Raji (cell line): ENCODE data around the gene CISH.

Experiments
- POLR2A ChIP-seq: IDR thresholded peaks from 2 replicates; pipeline ENCODE4 v1.6.1; 2011; ENCODE audit warnings: low read depth, low read length, control low read depth; ENCODE audit not compliant: insufficient read depth

CISH gene

DNA sequence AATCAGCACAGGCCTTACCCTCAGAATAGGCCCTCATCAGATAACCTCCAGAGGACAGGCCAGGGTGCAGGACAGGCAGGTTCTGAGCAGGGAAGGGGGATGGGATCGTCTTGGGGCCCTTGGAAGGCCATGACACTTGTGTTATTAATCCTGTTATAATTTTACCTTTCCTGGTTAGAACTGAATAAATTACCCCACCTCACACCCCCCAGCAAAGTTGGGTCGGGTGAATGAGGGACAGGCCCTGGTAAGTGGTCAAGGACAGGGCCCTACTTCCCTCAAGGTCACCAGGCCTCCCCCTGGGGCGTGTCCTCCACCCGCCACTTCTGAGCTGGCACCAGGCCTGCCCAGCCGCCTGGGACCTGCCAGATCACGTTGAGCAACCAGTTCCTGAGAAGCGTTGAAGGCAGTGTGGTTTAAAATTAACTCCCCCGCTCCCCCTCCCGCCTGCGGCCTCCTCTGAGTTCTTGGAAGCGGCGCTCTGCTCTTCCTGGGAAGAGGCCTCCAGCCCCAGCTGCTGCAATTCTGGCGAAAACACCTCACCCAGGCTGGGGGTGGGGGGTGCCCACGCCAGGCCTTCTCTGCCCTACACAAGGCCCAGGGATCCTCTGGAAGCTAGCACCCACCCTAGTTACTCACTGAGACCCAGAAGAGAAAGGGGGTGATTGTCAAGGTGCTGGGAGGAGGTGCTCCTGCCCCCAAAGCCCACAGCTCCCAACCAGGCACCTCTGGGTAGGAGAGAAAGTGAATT lies 10.6 kb downstream of the CISH start:
- no peak for TF ChIP-seq POLR2A

DNA sequence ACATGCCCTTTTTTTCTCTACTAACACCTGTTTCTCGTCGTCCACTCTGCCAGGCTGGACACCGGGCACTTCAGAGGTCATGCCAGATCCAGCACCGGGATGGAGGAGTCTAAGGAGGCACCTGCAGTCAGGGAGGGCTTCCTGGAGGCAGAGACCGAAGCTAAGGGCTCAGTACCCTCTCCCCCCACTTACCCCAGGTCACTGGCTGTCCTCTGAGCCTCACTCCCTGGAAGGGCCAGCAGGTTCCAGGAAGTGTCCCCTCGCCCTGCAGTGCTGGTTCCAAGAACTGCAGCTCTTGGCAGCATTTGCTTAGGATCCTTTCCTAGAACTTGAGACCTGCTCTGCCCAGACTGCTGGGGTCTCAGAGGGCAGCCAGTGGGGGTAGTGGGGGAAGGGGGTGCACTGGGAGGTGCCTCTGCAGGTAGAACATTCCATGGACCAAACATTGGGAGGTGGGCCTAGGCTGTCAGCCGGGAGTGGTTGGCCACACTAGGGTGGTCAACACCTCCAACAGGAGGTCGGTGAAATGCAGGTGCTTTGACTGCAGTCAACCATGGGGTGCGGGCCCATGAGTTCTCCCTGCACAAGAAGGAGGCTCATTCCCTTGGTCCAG lies 11.3 kb downstream of the CISH start:
- TF ChIP-seq POLR2A, result no peak

DNA sequence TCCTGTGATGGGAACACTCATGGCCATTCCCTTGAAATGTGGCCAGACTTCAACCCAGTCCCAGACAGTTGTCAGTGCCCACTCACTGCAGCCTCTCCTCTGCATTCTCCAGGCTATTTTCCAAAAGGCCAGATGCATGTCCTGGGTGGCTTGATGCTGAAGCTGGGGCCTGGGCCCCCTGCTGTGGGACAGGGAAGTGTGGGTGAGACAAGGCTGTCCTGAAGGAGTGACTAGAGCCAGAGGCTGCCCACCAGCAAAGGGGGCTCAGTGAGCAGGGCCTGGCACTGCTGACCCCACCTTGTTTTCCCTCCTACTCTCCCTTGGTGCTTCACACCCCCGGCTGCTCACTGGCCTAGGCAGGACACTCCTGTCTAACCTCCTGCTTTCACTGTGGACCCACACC lies 11.9 kb downstream of the CISH start:
- TF ChIP-seq POLR2A, result no peak

DNA sequence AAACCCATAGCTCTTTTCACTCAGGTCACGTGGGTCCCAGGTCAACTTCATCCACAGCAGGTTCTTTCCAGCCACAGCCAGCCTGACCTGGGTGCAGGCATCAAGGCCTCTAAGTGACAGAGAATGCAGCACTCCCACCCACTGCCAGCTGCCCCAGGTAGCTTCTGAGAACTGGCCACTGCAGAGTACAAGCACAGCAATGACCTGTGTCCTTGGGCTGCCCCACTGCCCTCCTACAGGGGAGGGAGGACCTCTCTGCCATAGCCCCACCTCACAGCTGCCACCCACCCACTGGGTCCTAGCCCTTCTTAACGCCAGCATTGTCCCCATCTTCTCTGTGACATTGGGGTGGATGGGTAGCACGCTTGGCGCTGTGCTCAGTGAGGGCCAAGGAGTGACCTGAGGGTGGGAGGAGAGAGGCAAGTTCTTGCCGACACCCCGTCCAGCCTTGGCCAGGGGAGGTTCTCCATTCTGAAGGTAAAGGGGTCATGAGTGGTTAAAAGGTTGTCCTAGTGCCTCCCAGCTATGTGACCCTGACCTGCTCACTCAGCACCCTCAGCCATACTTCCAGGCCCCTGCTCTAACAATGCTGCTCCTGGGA lies 12.4 kb downstream of the CISH start:
- no peak for TF ChIP-seq POLR2A

- TF ChIP-seq POLR2A, result no peak
Observed at GRCh38 chr3:50594253-50594785, 17.3 kb downstream of the CISH start.

DNA sequence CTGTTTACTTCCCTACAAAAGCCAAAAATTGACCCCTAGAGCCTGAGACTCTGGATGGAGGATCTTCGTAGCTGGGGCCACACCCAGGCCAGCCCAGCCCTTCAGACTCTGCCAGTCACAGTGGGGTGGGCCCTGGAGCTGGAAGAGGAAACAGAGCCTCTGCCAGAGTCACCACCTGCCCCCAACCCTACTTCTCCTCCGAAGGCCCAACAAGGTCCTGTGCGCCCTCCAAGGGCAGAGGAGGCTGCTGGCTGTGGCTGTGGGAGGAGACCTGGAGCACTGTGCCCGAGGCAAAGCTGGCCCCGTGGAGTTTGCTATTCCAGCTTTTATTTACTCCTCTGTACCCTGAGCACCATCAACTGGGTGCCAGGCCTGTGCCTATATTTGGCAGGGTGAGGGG lies 19.0 kb downstream of the CISH start:
- TF ChIP-seq POLR2A, result no peak

- TF ChIP-seq POLR2A, result no peak
Observed at GRCh38 chr3:50591196-50591741, 20.3 kb downstream of the CISH start.

- TF ChIP-seq POLR2A, result no peak
Observed at GRCh38 chr3:50588759-50589433, 22.7 kb downstream of the CISH start.

GRCh38 chr3:50587806-50588758 lies 23.5 kb downstream of the CISH start:
- peak; percentile 19; the same call in 1 of the 2 replicates for TF ChIP-seq POLR2A

GRCh38 chr3:50587373-50587772 lies 24.2 kb downstream of the CISH start:
- TF ChIP-seq POLR2A, result no peak

DNA sequence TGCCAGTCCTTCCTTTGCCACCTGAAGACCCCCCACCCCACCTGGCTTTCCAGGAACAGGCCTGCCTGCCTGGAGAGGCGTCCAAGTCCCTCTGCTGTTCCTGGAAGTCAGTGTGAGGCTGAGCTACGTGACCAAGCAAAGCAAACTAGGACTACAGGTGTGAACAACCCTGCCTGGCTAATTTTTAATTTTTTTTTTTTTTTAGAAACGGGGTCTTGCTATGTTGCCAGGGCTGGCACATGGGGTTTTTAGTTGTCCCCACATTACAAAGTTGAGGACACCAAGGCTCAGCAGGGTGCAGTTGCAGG lies 24.9 kb downstream of the CISH start:
- TF ChIP-seq POLR2A, result no peak

DNA sequence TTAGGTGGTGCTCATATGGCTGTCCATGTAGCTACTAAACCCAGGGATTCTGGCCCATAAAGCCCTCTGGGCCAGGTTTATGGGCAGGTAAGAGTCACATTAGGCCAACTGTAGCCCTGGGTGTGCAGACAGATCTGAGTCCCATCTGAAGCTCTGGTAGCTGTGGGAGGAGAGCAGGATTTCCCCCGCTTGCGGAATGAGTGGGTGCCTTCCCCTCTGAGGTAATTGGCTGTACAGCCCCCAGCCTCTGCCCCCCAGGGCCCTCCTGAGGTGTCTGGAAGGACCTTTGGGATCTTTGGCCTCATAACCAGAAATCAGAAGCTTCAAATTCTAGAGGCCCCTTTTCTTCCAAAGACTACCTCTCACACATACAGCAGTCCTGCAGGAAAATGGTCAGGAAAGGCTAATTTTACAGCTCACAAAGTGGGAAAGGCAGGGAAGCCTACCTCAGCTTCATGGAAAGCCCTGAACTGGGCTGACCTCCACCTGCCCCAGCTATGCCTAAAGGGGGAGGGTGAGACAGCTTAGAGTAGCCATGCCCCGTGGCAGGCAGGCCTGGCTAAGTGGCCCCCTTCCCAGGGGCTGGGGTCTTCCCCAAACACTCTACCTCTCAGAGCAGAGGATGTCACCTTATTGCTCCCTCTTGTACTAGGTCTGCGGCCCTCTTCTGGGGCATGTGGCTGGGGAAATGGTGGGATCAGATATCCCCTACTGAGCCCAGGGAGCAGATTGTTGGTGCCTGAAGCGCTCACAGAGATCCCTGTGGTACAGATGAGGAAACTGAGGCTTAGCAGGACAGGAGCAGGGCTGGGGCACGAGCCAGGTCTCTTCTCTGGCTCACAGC lies 25.4 kb downstream of the CISH start:
- TF ChIP-seq POLR2A, result no peak

GRCh38 chr3:50584391-50584790 lies 27.2 kb downstream of the CISH start:
- no peak for TF ChIP-seq POLR2A
